GM19372 (cell line): ENCODE results near the gene ZSCAN10.

Experiments used
- ATAC-seq: cut with Tn5 transposase; IDR thresholded peaks from one replicate; pipeline ENCODE4 v1.9.1; 2021; ENCODE audit warnings: mild to moderate bottlenecking, low read depth, moderate library complexity; ENCODE audit not compliant: unreplicated experiment

ZSCAN10 gene

GRCh38 chr16:3049921-3050481, 49.1 kb downstream of the ZSCAN10 start:
- ATAC-seq, result no peak

- no peak for ATAC-seq
Observed at GRCh38 chr16:3047387-3047720, 51.7 kb downstream of the ZSCAN10 start.

GRCh38 chr16:3046641-3047386, 52.3 kb downstream of the ZSCAN10 start:
- ATAC-seq, result no peak

DNA sequence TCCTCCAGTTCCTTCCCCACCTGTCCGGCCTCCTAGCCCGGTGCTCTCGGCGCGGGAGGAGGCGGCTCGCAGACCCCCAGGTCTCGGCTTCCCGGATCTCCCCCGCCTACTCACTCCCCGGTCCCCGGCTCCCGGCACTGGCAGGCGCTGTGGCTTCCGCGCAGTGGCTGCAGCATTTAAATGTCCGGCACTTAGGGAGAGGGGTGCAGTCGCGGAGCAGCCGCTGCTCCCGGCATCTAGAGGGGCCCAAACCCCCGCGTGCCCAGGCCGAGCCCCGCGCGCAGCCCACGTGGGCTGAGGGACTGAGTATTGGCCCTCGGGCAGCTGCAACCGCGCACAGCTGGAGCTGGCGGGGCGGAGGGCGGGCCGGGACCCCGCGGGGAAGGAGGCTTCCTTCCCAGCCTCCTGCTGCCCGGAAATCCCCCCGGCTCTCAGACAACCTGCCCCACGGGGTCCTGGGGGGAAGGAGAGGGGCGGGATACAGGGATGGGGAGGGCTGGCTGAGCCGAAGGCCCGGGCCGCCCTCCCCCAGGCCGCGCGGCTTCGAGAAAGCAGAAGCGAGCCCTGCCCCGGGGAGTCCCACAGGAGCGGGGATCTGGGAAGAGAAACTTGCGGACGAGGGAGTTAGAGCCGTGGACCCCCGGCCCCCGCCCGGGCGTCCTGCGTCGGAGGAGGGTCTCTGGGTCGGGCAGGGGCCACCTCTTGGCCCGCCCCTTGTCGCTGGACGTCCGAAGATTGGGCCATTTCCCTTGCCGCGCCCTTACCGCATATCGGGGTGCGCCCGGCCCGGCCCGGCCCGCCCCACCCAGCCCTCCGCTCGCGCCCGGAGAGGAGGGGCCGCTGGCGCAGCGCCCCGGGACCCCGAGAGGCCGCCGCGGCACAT, 53.1 kb downstream of the ZSCAN10 start, which contains the start of gene MMP25:
Gene MMP25 (plus strand): TSS at position 804 of the 883 bp plus-strand sequence. CDS start 357 bp downstream, outside the sequence.
- no peak for ATAC-seq

GRCh38 chr16:3044708-3045107, 54.4 kb downstream of the ZSCAN10 start:
- ATAC-seq, result no peak

- no peak for ATAC-seq
Observed at GRCh38 chr16:3042376-3042775, 56.7 kb downstream of the ZSCAN10 start.

DNA sequence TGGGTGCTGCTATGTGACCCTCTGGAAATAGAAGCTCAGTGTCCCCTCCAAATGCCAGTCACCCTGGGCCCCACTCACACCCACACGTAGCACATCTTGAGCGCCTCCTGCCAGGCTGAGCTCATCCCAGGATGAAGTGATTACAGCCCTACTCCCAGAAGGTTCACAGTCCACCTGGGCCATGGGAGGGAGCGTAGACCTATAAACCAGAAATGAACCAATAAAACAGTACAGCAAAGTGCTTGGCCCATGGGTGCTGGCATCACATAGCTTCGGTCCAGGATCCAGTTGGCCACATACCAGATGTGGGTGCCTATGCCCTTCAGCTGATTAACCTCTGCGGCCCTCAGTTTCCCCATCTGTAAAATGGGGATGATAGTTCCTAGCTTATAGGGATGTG, 60.2 kb downstream of the ZSCAN10 start:
- no peak for ATAC-seq
